T-helper 1 cell (primary cell): ENCODE measurements around the gene HBS1L.

Source experiments
- DNase-seq, 5 donors: peaks; one replicate each; pipeline ENCODE4 v3.0.0-alpha.2; 2012 to 2020
- total RNA-seq, 4 donors: gene quantifications; one replicate each; lab custom pipeline; 2026; lab: John Stamatoyannopoulos, UW

HBS1L gene
- total RNA-seq = 61.0 to 98.0 (median 93.6) reads per million in 4 donors

DNA sequence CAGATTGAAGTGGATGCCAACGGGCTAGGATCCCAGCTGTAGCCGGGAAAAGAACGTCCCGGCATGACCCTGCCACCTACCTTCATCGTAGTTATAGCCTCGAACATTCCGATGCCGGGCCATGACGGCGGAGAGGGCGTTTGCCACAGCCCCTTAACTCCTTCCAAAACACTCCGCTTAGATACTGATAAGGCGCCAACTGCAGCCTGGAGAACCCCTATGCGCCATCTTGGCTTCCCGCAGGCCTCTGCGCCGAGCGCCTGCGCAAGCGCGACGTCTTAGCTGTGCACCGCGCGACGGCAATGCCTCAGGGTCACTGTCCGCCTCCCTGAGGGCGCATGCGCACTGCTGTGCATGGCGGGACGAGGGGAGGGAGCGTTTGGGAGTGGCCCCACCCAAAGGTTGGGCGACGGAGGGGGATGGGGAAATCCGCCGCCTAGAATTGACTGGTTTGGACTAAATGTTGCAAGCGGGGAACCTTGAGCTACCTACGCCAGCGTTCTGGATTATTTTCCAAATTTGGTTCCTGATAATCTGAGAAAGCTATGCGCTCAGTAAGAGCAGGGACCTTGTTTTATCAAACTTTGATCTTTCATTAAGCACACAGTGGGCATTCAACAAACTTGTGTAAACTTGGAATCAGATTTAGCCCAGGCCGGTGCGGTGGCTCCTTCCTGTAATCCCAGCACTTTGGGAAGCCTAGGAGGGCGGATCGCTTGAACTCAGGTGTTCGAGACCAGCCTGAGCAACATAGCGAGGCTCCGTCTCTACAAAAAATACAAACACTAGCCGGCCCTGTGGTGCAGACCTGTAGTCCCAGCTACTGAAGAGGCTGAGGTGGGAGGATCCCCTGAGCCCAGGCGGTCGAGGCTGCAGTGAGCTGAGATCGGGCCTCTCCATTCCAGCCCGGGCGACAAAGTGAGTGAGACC lies at the start of gene HBS1L:
TSS of gene HBS1L (minus strand) at position 254 of the 930 bp plus-strand sequence. CDS start at position 123, 131 bp downstream.
- DNase-seq = peak; percentile 94 to 99 (median 95)

DNA sequence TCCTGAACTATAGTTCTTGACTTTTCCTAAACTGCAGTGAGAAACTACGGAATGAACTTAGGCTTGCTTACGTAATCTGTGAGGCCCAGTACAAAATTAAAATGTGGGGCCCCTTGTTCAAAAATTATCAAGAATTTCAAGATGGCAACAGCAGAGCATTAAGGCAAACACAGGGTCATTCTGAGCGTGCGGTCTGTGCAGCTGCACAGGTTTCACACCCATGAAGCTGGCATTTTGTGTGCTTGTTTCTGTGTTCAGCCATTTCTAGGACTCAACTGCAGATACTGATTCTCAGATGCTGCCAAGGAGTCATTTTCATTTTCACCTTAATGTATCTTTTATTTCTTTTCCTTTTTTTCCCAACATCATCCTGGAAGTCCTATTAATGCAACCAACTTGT lies 49.6 kb upstream of the HBS1L start:
- no peak for DNase-seq

DNA sequence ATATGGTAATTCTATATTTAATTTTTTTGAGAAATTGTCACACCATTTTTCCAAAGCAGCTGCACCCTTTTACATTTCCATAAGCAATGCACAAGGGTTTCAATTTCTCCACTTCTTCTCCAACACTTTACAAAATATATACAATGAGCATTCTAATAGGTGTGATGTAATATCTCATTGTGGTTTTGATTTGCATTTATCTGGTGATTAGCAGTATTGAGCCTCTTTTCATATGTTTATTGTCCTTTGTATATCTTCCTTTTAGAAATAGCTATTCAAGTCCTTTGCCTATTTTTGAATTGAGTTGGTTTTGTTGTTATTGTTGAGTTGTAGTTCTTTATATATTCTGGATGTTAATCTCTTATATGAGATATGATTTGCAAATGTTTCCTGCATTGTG lies 47.6 kb upstream of the HBS1L start:
- no peak for DNase-seq

DNA sequence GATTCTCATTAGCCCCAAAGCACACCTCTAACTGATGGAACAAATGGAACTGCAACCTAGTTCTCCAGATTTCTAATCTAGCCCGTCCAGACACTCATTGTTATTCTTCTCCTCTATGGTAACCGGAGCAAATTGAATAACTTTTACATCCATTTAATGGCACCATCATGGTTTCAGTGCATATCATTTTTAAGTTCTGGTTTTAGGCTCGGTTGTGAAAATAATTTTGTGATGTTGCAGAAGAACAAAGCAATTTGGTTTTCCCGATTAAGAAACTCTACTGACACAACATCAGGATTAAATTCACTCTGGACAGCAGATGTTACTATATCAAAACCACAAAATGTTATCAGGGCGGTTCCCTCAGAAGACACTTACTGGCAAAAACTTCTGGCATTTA lies 42.5 kb upstream of the HBS1L start:
- DNase-seq = no peak

DNA sequence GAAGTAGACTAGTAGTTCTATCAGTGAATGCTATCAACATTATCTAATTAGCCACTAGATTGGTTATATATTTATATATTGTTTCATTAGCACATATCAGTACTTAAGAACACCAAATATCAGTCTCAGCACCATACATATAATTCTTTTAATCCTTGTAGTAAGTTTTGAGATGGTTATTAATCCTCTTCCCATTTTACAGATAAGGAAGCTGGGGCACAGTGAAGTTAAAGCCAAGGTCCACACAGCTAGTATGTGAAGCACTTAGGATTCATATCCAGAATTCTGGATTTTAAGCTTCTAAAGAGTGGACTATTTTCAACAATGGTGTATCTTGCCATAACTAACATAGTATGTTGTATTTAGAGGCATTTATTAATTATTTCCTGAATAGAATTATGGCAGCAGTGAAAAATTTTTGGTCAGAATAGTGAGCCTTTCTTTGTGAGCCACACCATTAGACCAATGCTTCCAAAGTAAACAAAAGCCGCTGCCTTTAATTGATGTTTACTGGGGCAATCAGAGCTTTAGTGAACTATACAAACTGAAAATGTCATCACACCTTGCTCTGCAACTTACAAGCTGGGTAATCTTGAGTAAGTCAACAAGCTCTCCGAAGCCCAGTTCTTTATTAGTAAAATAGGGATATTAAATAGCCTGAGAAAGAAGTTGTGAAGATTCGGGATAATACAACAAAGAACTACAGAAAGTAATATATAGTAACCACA lies 41.9 kb upstream of the HBS1L start:
- DNase-seq = no peak

DNA sequence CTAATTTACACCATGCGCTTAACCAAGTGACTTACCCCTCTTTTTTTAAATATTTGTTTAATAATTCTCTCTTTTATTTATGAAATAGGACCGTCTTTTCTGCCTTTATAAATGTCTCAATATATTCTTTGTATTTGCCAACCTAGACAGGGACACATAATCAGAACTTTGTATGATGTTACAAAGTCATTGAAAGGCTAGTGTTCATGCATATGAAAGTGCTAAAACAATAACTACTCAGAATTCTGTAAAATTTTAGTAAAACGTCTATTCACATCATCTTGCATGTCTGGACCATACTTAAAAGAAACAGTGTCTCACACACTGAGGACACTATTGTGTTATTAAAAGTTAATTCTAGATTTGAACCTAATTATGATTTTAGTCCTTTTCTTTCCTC lies 41.1 kb upstream of the HBS1L start:
- no peak for DNase-seq

DNA sequence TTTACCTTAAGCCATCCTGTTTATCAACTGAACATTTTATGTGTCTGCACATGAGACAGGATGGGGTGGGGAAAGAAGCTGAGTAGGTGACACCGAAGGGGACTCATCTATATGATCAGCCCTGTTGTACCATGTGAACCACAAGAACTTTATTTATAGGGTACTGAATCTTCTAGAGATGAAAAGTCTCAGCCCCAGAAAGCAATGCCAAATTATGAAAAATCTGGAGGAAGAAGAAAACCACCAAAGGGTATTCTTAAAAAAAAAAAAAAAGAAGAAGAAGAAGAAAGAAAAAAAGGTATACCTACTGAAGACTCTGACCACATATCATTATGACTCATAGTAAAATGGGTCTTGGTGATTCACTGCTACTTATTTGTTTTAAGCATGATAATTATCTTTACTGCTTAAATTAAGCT lies 39.8 kb upstream of the HBS1L start:
- peak in 2 of 5 donors; percentile 26 to 81 for DNase-seq

DNA sequence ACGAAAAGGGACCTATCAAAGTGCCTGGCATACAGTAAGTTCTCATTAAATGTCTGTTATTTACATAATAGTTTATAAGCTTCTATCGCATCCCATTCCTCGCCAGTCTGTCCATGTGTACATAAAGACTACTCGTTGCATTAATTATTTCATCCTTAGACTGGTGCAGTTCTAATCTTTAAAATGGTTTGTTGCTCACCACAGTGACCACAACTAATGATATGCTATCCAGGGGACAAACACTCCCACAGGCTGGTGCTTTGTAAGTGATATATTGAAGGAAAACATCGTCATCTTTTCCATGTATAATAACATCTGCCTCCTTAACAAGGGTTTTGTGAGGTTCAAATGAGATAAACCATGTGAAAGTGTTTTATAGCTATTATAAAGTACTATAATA lies 39.0 kb upstream of the HBS1L start:
- no peak for DNase-seq

DNA sequence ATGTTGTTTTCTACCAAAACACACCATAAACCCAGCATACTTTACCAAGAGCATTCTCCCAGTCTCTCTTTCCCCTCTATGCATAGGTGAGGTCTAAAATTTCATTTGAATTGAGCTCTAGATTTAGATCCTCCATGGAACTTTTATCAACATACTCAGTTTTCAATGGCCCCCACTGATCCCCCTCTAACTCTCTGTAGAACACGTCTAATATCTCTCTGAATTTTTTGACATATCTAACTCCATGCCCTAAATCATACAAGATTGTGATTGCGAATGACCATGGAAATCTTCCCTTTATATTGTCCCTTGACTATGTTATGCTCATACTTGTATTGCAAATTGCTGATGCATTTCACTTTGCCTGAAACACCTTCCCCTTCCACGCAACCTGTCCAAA lies 38.1 kb upstream of the HBS1L start:
- no peak for DNase-seq

DNA sequence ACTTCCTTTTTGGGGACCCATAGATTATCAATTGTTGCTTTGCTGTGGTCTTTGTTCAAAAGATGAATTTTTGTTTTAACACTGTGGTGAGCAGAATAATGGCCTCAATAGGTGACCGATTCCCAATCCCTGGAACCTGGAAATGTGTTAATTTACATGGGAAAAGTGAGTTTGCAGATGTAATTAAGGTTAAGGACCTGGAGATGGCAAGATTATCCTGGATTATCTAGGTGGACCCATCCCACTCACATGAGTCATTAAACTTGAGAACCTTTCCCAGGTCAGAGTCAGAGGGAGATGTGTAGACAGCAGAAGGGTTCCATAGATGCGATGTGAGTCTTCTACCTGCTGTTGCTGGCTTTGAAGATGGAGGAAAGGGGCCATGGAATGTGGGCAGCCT lies 36.2 kb upstream of the HBS1L start:
- no peak for DNase-seq

DNA sequence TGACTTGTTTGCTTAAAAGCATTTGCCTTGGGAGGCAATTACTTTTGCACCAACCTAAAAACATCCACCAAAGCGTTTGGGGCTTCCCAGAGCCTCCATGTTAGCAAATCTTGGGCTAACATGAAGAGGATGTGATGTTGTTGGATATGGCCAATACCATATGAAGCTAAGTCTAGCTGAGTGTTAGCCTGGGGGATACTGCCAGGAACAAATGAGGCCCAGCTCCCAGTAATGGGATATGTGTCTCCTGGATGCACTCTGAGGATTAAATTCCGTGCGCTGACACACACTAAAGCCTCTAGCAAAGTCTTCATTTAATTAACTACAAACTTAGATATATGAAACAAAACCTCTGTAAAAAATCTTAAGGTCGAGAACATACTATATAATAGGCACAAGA lies 35.3 kb upstream of the HBS1L start:
- no peak for DNase-seq

DNA sequence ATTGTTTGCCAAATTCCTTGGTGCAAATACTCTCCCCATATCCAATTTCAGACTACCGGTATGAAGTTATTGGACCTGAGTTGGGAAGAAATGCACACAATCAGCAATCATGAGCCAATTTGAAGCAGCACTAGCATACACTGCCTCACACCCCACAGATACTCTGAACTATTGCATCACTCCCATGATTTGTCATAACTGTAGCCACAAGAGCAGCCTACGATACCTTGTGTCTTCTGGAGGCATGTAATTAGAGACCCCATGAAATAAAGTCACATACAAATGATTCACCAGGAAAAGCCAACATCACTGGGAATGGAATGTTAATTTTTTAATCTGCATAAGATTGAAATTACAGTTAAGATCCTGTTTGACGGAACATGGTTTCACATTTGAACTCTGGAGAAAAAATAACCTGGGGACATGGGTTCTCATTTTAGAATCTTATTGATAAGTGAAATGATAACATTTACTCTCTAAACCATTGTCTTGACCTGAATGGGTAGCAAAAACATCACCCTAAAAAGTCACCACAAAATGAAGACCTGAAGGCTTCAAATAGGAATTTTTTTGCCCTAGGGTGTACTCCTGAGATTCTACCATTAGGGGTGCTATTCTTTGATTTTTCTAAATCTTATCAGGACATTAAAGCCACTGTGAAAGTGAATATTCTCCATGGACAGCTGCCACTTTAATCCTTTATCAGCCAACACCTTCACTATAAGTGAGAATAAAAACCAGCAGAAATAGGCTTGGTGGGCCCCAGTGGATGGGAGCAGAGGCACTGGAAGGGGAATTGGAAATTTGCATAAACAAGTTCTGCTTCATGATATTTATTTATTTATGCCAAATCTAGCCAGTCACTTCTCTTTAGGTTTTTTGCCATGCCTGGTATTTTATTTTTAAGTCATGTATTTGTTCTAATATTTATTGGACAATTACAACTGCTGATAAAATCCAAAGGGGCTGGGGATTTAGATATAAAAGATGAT lies 34.5 kb upstream of the HBS1L start:
- peak in 1 of 5 donors; percentile 91 for DNase-seq

DNA sequence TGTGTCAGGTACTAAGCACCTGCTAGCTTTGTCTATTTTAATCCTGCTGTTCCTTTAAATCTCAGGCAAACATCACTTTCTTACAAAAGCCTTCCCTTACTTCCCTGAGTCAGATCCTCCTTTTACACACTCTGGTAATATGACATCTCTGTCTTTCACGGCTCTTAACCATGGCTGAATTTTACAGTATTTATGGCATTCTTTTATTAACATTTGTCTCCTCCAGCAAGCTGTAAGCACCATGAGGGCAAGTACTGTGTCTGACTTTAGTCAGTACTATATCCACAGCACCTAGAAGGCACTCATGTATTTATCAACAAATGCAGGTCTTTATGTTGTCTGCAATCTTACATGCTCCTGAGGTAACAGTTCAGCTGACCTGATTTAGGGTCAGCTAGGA lies 33.7 kb upstream of the HBS1L start:
- no peak for DNase-seq

DNA sequence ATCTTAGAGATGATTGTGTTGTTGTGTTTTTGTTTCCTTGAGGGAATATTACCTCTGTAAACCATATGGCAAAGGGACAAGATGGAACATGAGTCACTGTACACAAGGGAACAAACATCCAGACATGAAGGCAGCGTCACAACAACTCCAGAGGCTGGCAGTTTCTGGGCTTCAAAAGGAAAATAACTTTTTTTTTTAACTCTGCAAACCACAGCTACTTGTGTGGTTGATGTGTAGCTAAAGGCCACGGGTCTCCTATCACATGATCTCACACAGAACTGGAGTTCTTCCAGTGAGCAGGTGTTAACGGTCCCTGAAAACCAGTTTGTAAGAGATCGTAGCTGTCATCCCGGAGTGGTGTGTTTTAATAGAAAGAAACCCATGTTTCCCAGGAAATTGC lies 33.2 kb upstream of the HBS1L start:
- DNase-seq = peak in 3 of 5 donors; percentile 30 to 85 (median 36)

DNA sequence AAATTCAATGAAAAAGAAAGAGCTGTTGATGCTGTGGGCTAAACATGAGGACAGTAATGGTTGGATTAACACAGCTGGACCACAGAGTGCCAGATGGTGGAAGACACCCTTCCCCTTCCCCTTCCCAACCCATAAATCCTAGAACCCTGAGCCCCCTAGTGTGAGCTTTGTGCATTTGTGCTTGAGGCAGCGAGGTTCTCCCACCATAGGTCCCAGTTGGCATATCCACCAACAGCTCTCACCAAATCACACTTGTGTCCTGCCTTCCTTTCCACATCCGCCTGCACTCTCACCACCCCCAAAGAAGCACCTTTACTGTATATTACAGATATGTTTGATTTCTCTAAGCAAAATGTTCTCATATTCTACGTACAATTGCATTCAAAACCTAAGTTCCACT lies 32.8 kb upstream of the HBS1L start:
- DNase-seq = no peak

DNA sequence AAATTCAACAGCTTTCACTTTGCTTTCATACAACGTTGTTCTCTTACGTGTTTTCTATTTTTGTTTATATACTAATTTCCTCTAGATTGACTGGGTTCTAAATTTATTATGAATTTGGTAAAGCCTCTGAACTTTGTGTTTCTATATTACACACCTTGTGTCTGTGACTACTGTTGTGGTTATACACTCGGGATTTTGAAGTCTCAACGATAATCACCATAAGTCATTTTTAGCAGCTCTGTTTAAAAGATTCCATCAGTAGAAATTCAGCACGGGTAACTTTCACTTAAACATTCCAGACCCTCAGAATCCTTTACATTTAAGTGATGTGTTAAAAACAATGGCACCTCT lies 31.8 kb upstream of the HBS1L start:
- peak in 1 of 5 donors; percentile 53 for DNase-seq

DNA sequence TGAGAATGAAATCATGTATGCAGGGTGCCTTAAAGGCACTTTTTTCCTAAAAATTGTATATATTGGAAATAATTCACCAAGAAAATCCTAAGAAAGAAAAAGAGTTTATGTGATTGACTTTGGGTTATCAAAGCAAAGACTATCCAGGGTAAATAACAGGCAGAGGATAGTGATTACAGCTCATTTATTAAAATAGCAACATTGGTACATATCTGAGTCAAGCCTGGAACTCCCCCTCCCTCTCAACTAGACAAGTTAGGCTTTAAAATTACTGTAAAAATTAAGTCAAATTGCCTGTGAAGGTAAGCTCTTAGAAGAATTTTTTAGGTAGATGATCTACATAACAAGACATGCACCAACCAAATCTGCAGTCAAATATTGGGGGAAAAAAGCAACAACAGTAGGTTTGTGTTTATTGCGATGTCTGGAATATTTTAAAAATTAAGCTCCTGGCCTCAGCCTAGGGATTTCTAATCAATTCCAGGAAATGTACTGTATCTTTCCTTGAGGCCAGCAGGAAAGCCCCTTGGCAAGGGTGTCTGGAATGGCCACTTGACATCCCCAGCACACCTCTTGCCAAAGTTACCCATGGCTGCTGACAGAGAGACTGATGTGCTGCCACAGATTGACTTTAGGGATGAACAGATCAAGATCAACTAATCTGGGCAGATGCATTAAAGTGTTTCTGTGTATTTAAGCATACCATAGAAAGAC lies 31.2 kb upstream of the HBS1L start:
- DNase-seq = no peak

DNA sequence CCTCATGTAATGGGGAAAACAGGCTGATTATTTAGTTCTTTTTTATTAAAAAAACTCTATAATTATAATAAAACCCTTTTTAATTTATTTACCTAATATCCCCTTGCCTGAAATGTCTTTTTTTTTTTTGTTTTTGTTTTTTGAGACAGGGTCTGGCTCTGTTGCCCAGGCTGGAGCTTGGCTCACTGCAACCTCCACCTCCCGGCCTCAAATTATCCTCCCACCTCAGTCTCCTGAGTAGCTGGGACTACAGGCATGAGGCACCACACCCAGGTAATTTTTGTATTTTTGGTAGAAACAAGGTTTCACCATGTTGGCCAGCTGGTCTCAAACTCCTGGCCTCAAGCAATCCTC lies 30.3 kb upstream of the HBS1L start:
- no peak for DNase-seq

DNA sequence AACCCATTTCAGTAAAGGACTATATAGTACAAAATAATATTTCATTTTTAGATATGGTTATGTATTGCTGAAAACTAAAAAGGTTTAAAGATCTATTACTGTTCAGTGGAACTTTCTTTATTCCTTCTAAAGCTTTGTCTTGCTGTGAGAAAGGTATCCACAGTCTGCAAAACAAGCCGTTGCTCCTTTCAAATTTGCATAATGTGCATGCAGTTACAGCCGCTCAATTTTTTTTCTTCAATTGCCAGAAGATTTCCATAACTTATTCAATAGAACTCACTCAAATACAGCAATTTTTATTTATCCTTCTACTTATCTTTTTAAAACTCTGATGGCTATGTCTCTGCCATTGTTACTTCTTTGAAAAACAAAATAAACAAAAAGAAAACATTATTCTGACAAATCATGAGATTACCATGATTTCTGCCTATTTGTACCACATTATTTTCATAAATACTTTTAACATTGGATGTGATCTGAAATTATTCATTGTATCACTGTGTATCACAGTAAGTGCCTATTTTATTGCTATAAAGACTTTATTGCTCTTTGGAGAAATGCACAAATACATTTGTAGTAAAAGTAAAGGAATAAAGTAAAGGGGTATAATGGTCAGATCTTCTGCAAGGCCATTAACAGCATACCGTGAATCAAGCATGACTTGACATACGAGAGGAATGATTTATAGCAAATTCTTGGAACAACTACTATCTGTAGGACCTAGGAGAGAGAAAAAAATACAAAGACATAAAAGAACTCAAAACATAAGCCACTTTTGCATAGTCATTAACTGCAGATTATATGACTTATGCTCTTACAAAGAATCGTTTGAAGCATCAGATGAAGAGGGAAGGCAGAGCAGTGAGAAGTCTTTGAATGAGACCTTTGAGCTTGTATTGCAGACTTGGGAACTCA lies 29.6 kb upstream of the HBS1L start:
- no peak for DNase-seq

DNA sequence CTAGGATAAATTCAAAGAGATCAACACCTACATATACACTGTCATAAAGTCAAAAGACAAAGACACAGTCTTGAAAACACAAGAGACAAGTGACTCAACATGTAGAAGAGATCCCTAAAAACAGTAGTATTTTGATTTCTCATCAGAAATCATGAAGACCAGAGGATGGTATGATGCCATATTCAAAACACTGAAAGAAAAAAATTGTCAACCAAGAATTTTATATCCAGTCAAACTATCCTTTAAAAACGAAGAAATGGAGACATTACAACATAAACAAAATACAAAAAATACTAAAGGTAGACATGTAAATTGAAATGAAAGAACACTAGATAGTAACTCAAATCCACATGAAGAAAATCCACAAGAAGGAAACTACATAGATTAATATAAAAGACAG lies 27.3 kb upstream of the HBS1L start:
- no peak for DNase-seq

DNA sequence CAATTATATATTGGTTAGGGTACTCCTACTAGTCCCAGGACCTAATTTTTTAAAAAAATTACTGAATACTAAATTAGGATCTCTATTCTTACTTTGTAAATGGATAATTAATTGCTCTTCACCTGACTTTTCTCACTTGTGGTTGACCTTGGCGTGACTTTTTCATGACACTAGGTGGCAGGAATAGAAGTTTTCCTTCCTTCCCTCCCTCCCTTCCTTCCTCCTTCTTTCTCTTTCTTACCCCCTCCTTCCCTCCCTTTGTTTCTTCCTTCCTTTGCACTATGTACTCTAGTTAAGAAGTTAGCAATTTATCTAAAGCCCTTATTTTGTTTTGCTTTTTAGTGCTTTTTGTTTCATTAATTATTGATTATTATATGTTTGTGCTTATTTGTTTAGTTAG lies 20.4 kb upstream of the HBS1L start:
- no peak for DNase-seq
